HCT116 (cell line): ENCODE results near the gene ACSL3. TPM values are rescaled to one million over a fixed set of nuclear protein-coding genes. Genes with fewer than 3 reads are reported as not detected.

ENCODE experiments used
- CTCF ChIP-seq, 3 experiments: fragments of 200-600 bp in 1 of 3; sonication (generic) in 1 of 3; IDR thresholded peaks in 2 of 3; conservative IDR thresholded peaks in 1 of 3; 2 replicates each; pipeline ENCODE4 v1.5.1; 2012 to 2017; ENCODE audit warnings: low read depth in 2 of 3, low read length in 2 of 3, antibody characterized with exemption in 1 of 3, borderline replicate concordance in 1 of 3, control low read depth in 1 of 3, mild to moderate bottlenecking in 1 of 3, mixed read lengths in 1 of 3, mixed run types in 1 of 3, moderate library complexity in 1 of 3; ENCODE audit not compliant: insufficient read depth in 1 of 3
- JUND ChIP-seq: IDR thresholded peaks from 2 replicates; pipeline ENCODE4 v1.6.1; 2012
- MAX ChIP-seq: IDR thresholded peaks from 2 replicates; pipeline ENCODE4 v1.6.1; 2012
- POLR2A ChIP-seq: IDR thresholded peaks from 2 replicates; pipeline ENCODE4 v1.7.0; 2011; ENCODE audit warnings: borderline replicate concordance; ENCODE audit not compliant: insufficient read depth, insufficient read length; ENCODE audit errors: extremely low read depth
- SRF ChIP-seq: IDR thresholded peaks from 2 replicates; pipeline ENCODE4 v1.6.1; 2012; ENCODE audit warnings: low read depth
- YY1 ChIP-seq: IDR thresholded peaks from 2 replicates; pipeline ENCODE4 v1.6.1; 2011; ENCODE audit warnings: low read length, low read depth, moderate library complexity, mild to moderate bottlenecking; ENCODE audit not compliant: insufficient replicate concordance; ENCODE audit errors: extremely low read depth
- ZBTB33 ChIP-seq: IDR thresholded peaks from 2 replicates; pipeline ENCODE4 v1.6.1; 2011; ENCODE audit warnings: mild to moderate bottlenecking, low read length, moderate library complexity; ENCODE audit not compliant: insufficient replicate concordance; ENCODE audit errors: extremely low read depth
- ZFX ChIP-seq: fragments of 450-650 bp; IDR thresholded peaks from 2 replicates; pipeline ENCODE4 v1.6.1; 2017
- ZNF274 ChIP-seq: fragments of 200-500 bp; sonication (Bioruptor generic); IDR thresholded peaks from 2 replicates; pipeline ENCODE4 v1.6.1; 2014; ENCODE audit warnings: mild to moderate bottlenecking, low read depth, low read length, inconsistent platforms
- total RNA-seq: library from RNA; stranded (reverse); gene quantifications from one replicate; pipeline ENCODE4 v1.2.1, GENCODE V29; 2021; ENCODE audit not compliant: unreplicated experiment

Gene ACSL3
- total RNA-seq, 1 experiment from 2014 or later = 142 TPM

DNA sequence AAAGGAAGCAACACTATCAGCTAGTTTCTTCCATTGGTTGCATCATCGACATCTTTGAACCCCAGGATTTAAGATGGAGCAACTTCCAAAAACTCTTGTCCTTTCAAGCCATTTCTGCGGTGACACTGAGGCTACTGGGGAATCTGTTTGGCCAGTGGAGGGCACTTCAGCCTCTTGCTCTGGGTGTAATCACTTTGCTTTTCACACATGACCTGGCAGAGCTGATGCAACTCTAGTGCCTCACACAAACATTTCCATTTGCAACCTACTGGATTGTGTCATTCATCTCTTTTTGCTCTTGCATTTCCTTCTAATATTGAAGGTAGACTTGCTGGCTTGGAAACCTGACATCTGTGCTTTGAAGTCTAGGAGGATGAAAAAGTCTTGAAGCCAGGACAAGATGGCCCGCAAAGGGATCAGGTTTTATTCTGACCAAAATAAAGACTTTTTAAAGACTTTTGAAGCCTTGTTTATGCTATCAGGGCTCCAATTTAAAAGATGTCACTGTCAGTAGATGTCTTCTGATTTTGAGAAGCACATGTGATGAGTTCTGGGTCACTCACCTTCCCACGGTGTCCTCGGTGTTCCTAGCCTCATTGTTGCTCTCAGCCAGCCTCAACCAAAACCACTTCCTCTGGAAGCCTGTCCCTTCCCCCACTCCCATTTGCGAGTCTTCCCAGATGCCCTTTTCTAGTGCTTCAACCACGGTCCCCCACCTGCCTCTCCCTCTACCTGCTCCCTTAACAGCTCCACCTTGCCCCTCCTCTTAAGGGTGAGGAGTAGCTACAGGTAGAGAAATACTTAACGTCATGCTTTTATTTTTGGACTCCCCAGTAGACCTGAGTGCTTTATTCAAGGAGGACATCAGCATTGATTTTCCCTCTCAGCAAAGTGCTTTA, 121.4 kb downstream of the ACSL3 start (continued):
- TF ChIP-seq ZBTB33 (no peak), JUND (0 out of 2 replicates have a peak, but pooled peaks have one; percentile 18), ZNF274 (no peak), ZFX (no peak), MAX (0 out of 2 replicates have a peak, but pooled peaks have one; percentile 52), CTCF (IDR thresholded peaks at IDR 0.05 in 2 of 3, conservative IDR thresholded peaks at IDR 0.05 in 1 of 3; ENCODE audit: borderline replicate concordance in 1 of 3, insufficient read depth in 1 of 3, low read depth in 2 of 3, low read length in 2 of 3) (peak; percentile 39 to 61 (median 52); a peak in 5 of 6 replicates), SRF (no peak), POLR2A (no peak), YY1 (no peak)
